GM18517 (cell line): ENCODE measurements around the gene RELCH.

Experiments used
- ATAC-seq: cut with Tn5 transposase; IDR thresholded peaks from one replicate; pipeline ENCODE4 v1.9.1; 2021; ENCODE audit warnings: mild to moderate bottlenecking, moderate library complexity; ENCODE audit not compliant: unreplicated experiment

Gene RELCH

GRCh38 chr18:62189208-62189607 is 2.2 kb downstream of the RELCH start:
- no peak for ATAC-seq

- no peak for ATAC-seq
Measured at GRCh38 chr18:62196079-62196478, 9.0 kb downstream of the RELCH start.

GRCh38 chr18:62196980-62197379 is 9.9 kb downstream of the RELCH start:
- no peak for ATAC-seq

GRCh38 chr18:62198259-62198658 is 11.2 kb downstream of the RELCH start:
- no peak for ATAC-seq

GRCh38 chr18:62199629-62200028 is 12.6 kb downstream of the RELCH start:
- ATAC-seq = no peak

- ATAC-seq = no peak
Measured at GRCh38 chr18:62200121-62200914, 13.3 kb downstream of the RELCH start.

GRCh38 chr18:62201870-62202269 is 14.8 kb downstream of the RELCH start:
- ATAC-seq = no peak

- no peak for ATAC-seq
Measured at GRCh38 chr18:62205824-62206223, 18.8 kb downstream of the RELCH start.

GRCh38 chr18:62206593-62206992 is 19.5 kb downstream of the RELCH start:
- ATAC-seq = no peak

- ATAC-seq = no peak
Measured at GRCh38 chr18:62209046-62209445, 22.0 kb downstream of the RELCH start.

GRCh38 chr18:62210138-62210537 is 23.1 kb downstream of the RELCH start:
- ATAC-seq = no peak

- ATAC-seq = no peak
Measured at GRCh38 chr18:62211325-62211828, 24.3 kb downstream of the RELCH start.

- no peak for ATAC-seq
Measured at GRCh38 chr18:62214790-62215189, 27.7 kb downstream of the RELCH start.

GRCh38 chr18:62224229-62224628 is 37.2 kb downstream of the RELCH start:
- ATAC-seq = no peak

GRCh38 chr18:62226047-62226446 is 39.0 kb downstream of the RELCH start:
- no peak for ATAC-seq

- no peak for ATAC-seq
Measured at GRCh38 chr18:62236252-62236651, 49.2 kb downstream of the RELCH start.

GRCh38 chr18:62239475-62239874 is 52.4 kb downstream of the RELCH start:
- ATAC-seq = no peak

- no peak for ATAC-seq
Measured at GRCh38 chr18:62242955-62243354, 55.9 kb downstream of the RELCH start.

GRCh38 chr18:62245177-62245576 is 58.1 kb downstream of the RELCH start:
- ATAC-seq = no peak

GRCh38 chr18:62245699-62246098 is 58.6 kb downstream of the RELCH start:
- no peak for ATAC-seq

- ATAC-seq = no peak
Measured at GRCh38 chr18:62248313-62248712, 61.3 kb downstream of the RELCH start.

- ATAC-seq = peak; percentile 85
Measured at GRCh38 chr18:62249478-62250097, 62.5 kb downstream of the RELCH start.
